K562 (cell line): ENCODE data around the gene HAUS7. TPM values are rescaled to one million over a fixed set of nuclear protein-coding genes. Genes with fewer than 3 reads are reported as not detected.
A peak's percentile ranks its signal among the peaks of the same experiment; 100 is the strongest.

ENCODE experiments used
- FOXJ2 ChIP-seq: fragments of 200-800 bp; sonication (Bioruptor generic); IDR thresholded peaks from 2 replicates; pipeline ENCODE4 v1.6.1; 2016; ENCODE audit warnings: missing genetic modification characterization, missing compliant biosample characterization
- GABPB1 ChIP-seq: sonication (generic); formaldehyde crosslinking; IDR thresholded peaks from 2 replicates; pipeline ENCODE4 v1.8.0; 2022; ENCODE audit warnings: mild to moderate bottlenecking, missing genetic modification reagents
- MYC ChIP-seq, 2 experiments: fragments of 250-450 bp in 1 of 2; sonication (Bioruptor Pico) in 1 of 2; IDR thresholded peaks; 2 replicates each; pipeline versions ENCODE4 v1.5.1 to v1.6.1; 2012 to 2021; ENCODE audit warnings: low read depth in 2 of 2, borderline replicate concordance in 1 of 2, improper control_type of control experiment in 1 of 2, low read length in 1 of 2, mild to moderate bottlenecking in 1 of 2, moderate library complexity in 1 of 2
- SIN3A ChIP-seq, 2 experiments: fragments of 150-350 bp in 1 of 2; IDR thresholded peaks; 2 replicates each; pipeline ENCODE4 v1.6.1; 2011 to 2016; ENCODE audit warnings: borderline replicate concordance in 2 of 2, low read depth in 2 of 2, low read length in 2 of 2, mild to moderate bottlenecking in 2 of 2, moderate library complexity in 2 of 2; ENCODE audit not compliant: control insufficient read depth in 1 of 2
- TOE1 ChIP-seq, 2 experiments: fragments of 450-650 bp in 1 of 2; sonication (generic) in 1 of 2; formaldehyde crosslinking in 1 of 2; IDR thresholded peaks; 2 replicates each; pipeline versions ENCODE4 v1.7.1 to v1.8.0; 2016 to 2022; ENCODE audit warnings: borderline replicate concordance in 2 of 2, mild to moderate bottlenecking in 2 of 2, antibody characterized with exemption in 1 of 2, inconsistent platforms in 1 of 2, low read depth in 1 of 2, missing genetic modification reagents in 1 of 2, moderate library complexity in 1 of 2
- polyA plus RNA-seq, 8 experiments: library from polyadenylated mRNA; depleted of rRNA in 4 of 8; stranded (reverse) in 5 of 8; unstranded in 3 of 8; fragments of >200 nt; fragmentation: Nextera tagmentation in 2 of 8; fragmentation: Illumina TruSeq in 1 of 8; extraction: Ambion mirVana in 2 of 8; extraction: Trizol in 1 of 8; gene quantifications; 2 replicates each; pipeline versions ENCODE4 v1.2.1 to v1.2.3, GENCODE V29; 2011 to 2014; ENCODE audit warnings: inconsistent platforms in 1 of 8, missing spikeins in 1 of 8
- total RNA-seq, 7 experiments: library from RNA; depleted of rRNA in 6 of 7; stranded (reverse); fragments of >200 nt in 6 of 7; fragmentation: Illumina TruSeq in 2 of 7; extraction: Trizol in 2 of 7; gene quantifications; 2 replicates each; pipeline versions ENCODE4 v1.2.1 to v1.2.3, GENCODE V29; 2011 to 2021; ENCODE audit warnings: low replicate concordance in 1 of 7
- TF ChIP-seq, protein P1 (sequence below): sonication (generic); formaldehyde crosslinking; IDR thresholded peaks from 2 replicates; pipeline ENCODE4 v1.8.0; 2022; ENCODE audit warnings: missing genetic modification reagents, mild to moderate bottlenecking, moderate library complexity, borderline replicate concordance
- TF ChIP-seq, protein P2 (sequence below), 2 experiments: fragments of 450-650 bp; formaldehyde crosslinking in 1 of 2; IDR thresholded peaks; 2 replicates each; pipeline versions ENCODE4 v1.4.0 to v1.6.1; 2014 to 2020; ENCODE audit warnings: mild to moderate bottlenecking in 2 of 2, borderline replicate concordance in 1 of 2, low read depth in 1 of 2

HAUS7 gene
- total and polyA plus RNA-seq, 9 of the 15 experiments (the other 6 are each of a cell fraction or from before 2014, with no cell fraction given) = 10.0 to 94.9 (median 48.8) TPM

DNA sequence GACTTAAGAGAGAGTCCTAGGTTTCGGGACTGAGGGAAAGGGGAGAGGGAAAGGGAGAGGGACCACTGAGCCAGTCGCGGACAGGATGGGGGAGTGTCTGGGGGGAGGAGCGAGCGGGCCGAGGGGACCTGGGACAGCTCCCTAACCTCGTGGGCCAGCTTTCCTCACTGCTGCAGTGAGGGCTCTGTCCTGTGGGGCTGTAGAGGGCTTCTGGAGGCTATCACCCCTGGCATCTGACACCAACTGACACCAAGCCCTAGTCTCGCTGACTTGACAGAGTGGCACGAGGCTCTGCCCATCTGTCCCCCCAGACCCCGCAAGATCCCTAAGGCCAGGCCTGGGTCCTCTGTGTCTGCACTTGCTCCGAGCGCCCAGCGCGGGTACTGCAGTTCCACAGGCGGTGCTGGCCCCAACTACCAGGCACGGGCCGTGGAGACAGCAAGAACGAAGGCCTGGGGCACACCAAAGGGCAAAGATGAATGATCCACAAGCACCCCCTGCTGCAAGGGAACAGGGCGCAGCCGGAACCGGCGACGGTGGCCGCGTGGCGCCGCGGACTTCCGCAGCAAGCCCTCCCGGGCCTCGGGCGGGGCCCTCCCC is 465 bp downstream of the HAUS7 start (continued):
- TF ChIP-seq, protein P1, sequence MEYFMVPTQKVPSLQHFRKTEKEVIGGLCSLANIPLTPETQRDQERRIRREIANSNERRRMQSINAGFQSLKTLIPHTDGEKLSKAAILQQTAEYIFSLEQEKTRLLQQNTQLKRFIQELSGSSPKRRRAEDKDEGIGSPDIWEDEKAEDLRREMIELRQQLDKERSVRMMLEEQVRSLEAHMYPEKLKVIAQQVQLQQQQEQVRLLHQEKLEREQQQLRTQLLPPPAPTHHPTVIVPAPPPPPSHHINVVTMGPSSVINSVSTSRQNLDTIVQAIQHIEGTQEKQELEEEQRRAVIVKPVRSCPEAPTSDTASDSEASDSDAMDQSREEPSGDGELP = 0 out of 2 replicates have a peak, but pooled peaks have one; percentile 17
- no peak for TF ChIP-seq FOXJ2 (tag)
- peak; percentile 86 for TF ChIP-seq MYC (IDR thresholded peaks at IDR 0.05; ENCODE audit: low read depth, low read length)
- TF ChIP-seq MYC (CRISPR knock-in tag; IDR thresholded peaks at IDR 0.05; ENCODE audit: borderline replicate concordance, low read depth) = peak; percentile 29; the same call in 1 of the 2 replicates
- TF ChIP-seq TOE1 (IDR thresholded peaks at IDR 0.05; ENCODE audit: borderline replicate concordance) = no peak
- TF ChIP-seq TOE1 (CRISPR knock-in tag; IDR thresholded peaks at IDR 0.05; ENCODE audit: borderline replicate concordance, low read depth) = no peak
- TF ChIP-seq, protein P2, sequence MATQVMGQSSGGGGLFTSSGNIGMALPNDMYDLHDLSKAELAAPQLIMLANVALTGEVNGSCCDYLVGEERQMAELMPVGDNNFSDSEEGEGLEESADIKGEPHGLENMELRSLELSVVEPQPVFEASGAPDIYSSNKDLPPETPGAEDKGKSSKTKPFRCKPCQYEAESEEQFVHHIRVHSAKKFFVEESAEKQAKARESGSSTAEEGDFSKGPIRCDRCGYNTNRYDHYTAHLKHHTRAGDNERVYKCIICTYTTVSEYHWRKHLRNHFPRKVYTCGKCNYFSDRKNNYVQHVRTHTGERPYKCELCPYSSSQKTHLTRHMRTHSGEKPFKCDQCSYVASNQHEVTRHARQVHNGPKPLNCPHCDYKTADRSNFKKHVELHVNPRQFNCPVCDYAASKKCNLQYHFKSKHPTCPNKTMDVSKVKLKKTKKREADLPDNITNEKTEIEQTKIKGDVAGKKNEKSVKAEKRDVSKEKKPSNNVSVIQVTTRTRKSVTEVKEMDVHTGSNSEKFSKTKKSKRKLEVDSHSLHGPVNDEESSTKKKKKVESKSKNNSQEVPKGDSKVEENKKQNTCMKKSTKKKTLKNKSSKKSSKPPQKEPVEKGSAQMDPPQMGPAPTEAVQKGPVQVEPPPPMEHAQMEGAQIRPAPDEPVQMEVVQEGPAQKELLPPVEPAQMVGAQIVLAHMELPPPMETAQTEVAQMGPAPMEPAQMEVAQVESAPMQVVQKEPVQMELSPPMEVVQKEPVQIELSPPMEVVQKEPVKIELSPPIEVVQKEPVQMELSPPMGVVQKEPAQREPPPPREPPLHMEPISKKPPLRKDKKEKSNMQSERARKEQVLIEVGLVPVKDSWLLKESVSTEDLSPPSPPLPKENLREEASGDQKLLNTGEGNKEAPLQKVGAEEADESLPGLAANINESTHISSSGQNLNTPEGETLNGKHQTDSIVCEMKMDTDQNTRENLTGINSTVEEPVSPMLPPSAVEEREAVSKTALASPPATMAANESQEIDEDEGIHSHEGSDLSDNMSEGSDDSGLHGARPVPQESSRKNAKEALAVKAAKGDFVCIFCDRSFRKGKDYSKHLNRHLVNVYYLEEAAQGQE (IDR thresholded peaks at IDR 0.05; ENCODE audit: borderline replicate concordance) = peak; percentile 96
- TF ChIP-seq, protein P2 (CRISPR knock-in tag; IDR thresholded peaks at IDR 0.05; ENCODE audit: low read depth) = peak; percentile 92
- TF ChIP-seq GABPB1 (CRISPR knock-in tag) = peak; percentile 23; the same call in 1 of the 2 replicates
- peak; percentile 56 to 99; a peak in 3 of 4 replicates for TF ChIP-seq SIN3A (IDR thresholded peaks at IDR 0.05; ENCODE audit: borderline replicate concordance in 2 of 2, control insufficient read depth in 1 of 2, low read depth in 2 of 2, low read length in 2 of 2)
